ENCODE data around the gene CCDC12. TPM values are rescaled to one million over a fixed set of nuclear protein-coding genes. Genes with fewer than 3 reads are reported as not detected.

CCDC12 gene
- total RNA-seq, 1 experiment from 2014 or later = 52.7 TPM

- POLR2A ChIA-PET = interaction anchor here (0.6 to 1.5 kb wide), 6 partner anchors 14 to 401 kb away, joined by 3 to 8 read pairs (median 4); partner anchors contain the start of gene PTPN23
- DNase-seq = peak; percentile 96
- Histone ChIP-seq H3K4me1 (peaks cover 49% of the 10 kb centered on the region), H3K27me3 (replicated peaks; ENCODE audit: control insufficient read depth, insufficient read depth, low read length) (no peaks in the 10 kb centered on the region), H3K4me3 (ENCODE audit: low read depth, low read length) (peak within 1 kb of the TSS; percentile 92), H3K9me3 (no peaks in the 10 kb centered on the region), H3K36me3 (ENCODE audit: control insufficient read depth, insufficient read depth, low read length) (no peaks in the 10 kb centered on the region)
- BruUV-seq (replicated peaks) = TSS peak; percentile 44
- Mint-ChIP-seq H3K36me3 (ENCODE audit: insufficient read depth, unreplicated experiment) (peaks cover 31% of the 10 kb centered on the region), H3K27me3 (ENCODE audit: insufficient read depth, unreplicated experiment) (no peaks in the 10 kb centered on the region), H3K4me1 (ENCODE audit: low read depth, unreplicated experiment) (peaks cover 24% of the 10 kb centered on the region), H3K4me3 (ENCODE audit: unreplicated experiment) (peak within 1 kb of the TSS; percentile 91), H3K27ac (ENCODE audit: unreplicated experiment) (peak within 1 kb of the TSS; percentile 92), H3K9me3 (ENCODE audit: unreplicated experiment) (no peaks in the 10 kb centered on the region)
- intact Hi-C loops (cut with micrococcal nuclease; ENCODE audit: unreplicated experiment) = loop anchor here (1.0 kb wide), 2 partner anchors 31 to 36 kb away; no protein-coding TSS in a partner anchor
- TF ChIP-seq CTCF (IDR thresholded peaks at IDR 0.05; ENCODE audit: insufficient read depth in 1 of 2, low read depth in 1 of 2, low read length in 1 of 2, severe bottlenecking in 1 of 2, unreplicated experiment in 1 of 2) = no peak
- CTCF ChIA-PET = interaction anchor here (1.0 to 2.4 kb wide), 5 partner anchors 12 to 56 kb away, joined by 4 to 9 read pairs (median 5); no protein-coding TSS in a partner anchor
Measured at GRCh38 chr3:46978985-46979944, 2.7 kb upstream of the CCDC12 start, which contains the start of gene NBEAL2. Gene NBEAL2 (plus strand): TSS chr3:46979666. CDS start chr3:46979862, 196 bp downstream.

GRCh38 chr3:46978381-46978780, 1.8 kb upstream of the CCDC12 start:
- H3K4me3 Mint-ChIP-seq (ENCODE audit: unreplicated experiment) = peak overlapping the region; percentile 91
- peaks cover 49% of the 10 kb centered on the region for H3K4me1 ChIP-seq
- BruUV-seq (replicated peaks) = no TSS peak
- peaks cover 38% of the 10 kb centered on the region for H3K36me3 Mint-ChIP-seq (ENCODE audit: insufficient read depth, unreplicated experiment)
- H3K27me3 Mint-ChIP-seq (ENCODE audit: insufficient read depth, unreplicated experiment) = no peaks in the 10 kb centered on the region
- intact Hi-C loops (cut with micrococcal nuclease; ENCODE audit: unreplicated experiment) = no loop called here
- no peak for TF ChIP-seq CTCF (IDR thresholded peaks at IDR 0.05; ENCODE audit: insufficient read depth in 1 of 2, low read depth in 1 of 2, low read length in 1 of 2, severe bottlenecking in 1 of 2, unreplicated experiment in 1 of 2)
- H3K27me3 ChIP-seq (replicated peaks; ENCODE audit: control insufficient read depth, insufficient read depth, low read length) = no peaks in the 10 kb centered on the region
- no peak overlapping the region for H3K4me3 ChIP-seq (ENCODE audit: low read depth, low read length)
- ChIA-PET CTCF (interaction anchor here (1.4 to 2.4 kb wide), 2 partner anchors 20 to 55 kb away, joined by 4 to 9 read pairs; no protein-coding TSS in a partner anchor), POLR2A (interaction anchor here (1.4 kb wide), 1 partner anchor 20 kb away, joined by 8 read pairs; no protein-coding TSS in a partner anchor)
- H3K9me3 ChIP-seq = no peaks in the 10 kb centered on the region
- H3K36me3 ChIP-seq (ENCODE audit: control insufficient read depth, insufficient read depth, low read length) = no peaks in the 10 kb centered on the region
- H3K9me3 Mint-ChIP-seq (ENCODE audit: unreplicated experiment) = no peaks in the 10 kb centered on the region
- DNase-seq = no peak
- H3K4me1 Mint-ChIP-seq (ENCODE audit: low read depth, unreplicated experiment) = peaks cover 24% of the 10 kb centered on the region
- H3K27ac Mint-ChIP-seq (ENCODE audit: unreplicated experiment) = peak overlapping the region; percentile 98

- TF ChIP-seq CTCF (IDR thresholded peaks at IDR 0.05; ENCODE audit: insufficient read depth in 1 of 2, low read depth in 1 of 2, low read length in 1 of 2, severe bottlenecking in 1 of 2, unreplicated experiment in 1 of 2) = no peak
- no peaks in the 10 kb centered on the region for H3K9me3 ChIP-seq
- DNase-seq = no peak
- intact Hi-C loops (cut with micrococcal nuclease; ENCODE audit: unreplicated experiment) = no loop called here
- no TSS peak for BruUV-seq (replicated peaks)
- ChIA-PET CTCF (no interaction called here), POLR2A (no interaction called here)
- peaks cover 49% of the 10 kb centered on the region for H3K4me1 ChIP-seq
- H3K27ac Mint-ChIP-seq (ENCODE audit: unreplicated experiment) = peak overlapping the region; percentile 98
- H3K4me1 Mint-ChIP-seq (ENCODE audit: low read depth, unreplicated experiment) = peaks cover 23% of the 10 kb centered on the region
- peaks cover 38% of the 10 kb centered on the region for H3K36me3 Mint-ChIP-seq (ENCODE audit: insufficient read depth, unreplicated experiment)
- H3K36me3 ChIP-seq (ENCODE audit: control insufficient read depth, insufficient read depth, low read length) = no peaks in the 10 kb centered on the region
- H3K9me3 Mint-ChIP-seq (ENCODE audit: unreplicated experiment) = no peaks in the 10 kb centered on the region
- H3K4me3 ChIP-seq (ENCODE audit: low read depth, low read length) = no peak overlapping the region
- H3K27me3 ChIP-seq (replicated peaks; ENCODE audit: control insufficient read depth, insufficient read depth, low read length) = no peaks in the 10 kb centered on the region
- no peaks in the 10 kb centered on the region for H3K27me3 Mint-ChIP-seq (ENCODE audit: insufficient read depth, unreplicated experiment)
- peak overlapping the region; percentile 91 for H3K4me3 Mint-ChIP-seq (ENCODE audit: unreplicated experiment)
Measured at GRCh38 chr3:46977811-46978195, 1.3 kb upstream of the CCDC12 start.
